NCI-H345 (cell line): Measurements from ENCODE around the gene TUBA3C.

Experiments used
- DNase-seq: peaks from one replicate; lab custom pipeline; 2025; lab: John Stamatoyannopoulos, UW

Gene TUBA3C

GRCh38 chr13:19161308-19161707 is 20.3 kb downstream of the TUBA3C start:
- DNase-seq, result no peak

DNA sequence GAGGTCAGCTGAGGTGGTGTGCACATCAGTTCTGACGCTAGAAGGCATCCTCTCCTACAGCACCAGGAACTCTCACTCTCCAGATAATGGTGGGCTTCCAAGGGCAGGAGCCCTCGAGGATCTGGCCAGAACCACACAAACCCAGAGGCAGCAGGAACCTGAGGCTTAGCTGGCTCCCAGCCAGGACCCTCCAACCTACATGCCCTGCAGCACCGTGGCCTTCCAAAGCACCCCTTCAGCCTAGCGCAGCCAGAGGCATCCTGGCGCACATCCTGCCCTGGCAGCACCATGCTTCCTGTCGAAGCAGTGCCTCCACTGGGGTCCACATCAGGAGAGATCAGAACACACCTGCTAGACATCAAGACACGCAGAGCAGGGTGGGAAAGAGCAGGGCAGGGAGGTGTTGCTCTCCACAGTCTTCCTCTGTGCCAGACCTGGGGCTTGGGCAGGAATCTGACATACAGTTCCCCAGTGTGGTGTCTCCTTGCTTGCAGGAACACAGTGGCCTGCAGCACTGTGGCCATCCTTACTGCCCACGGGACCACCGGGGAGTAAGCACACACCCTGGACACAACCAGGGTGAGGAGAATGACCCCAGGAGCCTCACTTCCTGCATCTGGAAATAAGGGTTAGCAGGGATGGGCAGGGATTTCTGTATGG is 21.7 kb downstream of the TUBA3C start:
- DNase-seq, result no peak

- no peak for DNase-seq
Measured at GRCh38 chr13:19159181-19159580, 22.4 kb downstream of the TUBA3C start.

DNA sequence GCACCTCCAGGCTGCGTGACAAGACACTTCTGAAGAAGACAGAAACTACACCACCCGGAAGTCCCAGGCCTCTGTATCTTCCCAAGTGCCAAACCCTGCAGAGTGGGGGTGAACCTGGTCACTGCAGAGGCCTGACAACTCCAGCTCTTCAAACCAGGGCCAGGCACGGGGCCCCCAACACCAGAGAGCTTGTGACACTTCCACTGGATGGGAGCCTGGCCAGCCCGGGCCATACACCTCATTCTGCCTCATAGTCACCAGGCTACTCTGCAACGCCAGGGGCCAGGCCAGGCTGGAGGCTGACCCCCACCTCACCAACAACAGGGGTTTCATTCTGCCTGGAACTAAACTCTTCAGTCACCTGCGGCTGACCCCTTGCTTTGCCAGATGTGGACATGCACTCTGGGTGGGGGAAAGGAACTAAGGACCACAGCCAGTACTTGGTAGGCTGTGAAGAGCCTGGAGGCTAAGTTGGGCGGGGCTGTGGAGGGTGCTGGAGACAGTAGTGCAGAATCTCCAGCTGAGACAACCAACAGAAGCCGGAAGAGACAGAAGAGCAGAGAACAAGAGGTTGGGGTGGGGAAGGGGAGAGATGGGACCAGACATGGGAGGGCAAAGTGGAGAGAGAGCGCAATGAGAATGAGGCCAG is 23.0 kb downstream of the TUBA3C start:
- DNase-seq, result no peak

DNA sequence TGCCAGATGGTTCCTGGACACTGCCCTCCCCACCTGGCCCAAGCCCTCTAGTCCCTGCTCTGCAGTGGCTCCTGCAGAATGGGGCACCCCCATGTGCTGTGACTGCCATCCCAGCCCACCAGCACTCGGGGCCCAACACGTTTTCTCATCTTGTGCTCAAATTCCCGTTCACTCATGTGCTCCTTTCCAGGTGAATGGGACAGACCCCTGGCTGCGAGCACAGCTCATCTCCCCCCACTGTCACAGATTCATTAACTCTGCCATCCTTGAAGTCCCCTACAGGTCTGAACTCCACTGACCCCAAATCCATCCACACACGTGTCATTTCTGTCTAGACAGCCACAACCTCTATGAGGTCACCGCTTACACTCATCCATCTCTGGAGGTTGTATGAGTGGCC is 23.6 kb downstream of the TUBA3C start:
- no peak for DNase-seq

- DNase-seq, result no peak
Measured at GRCh38 chr13:19157461-19157860, 24.2 kb downstream of the TUBA3C start.

GRCh38 chr13:19156013-19156825 is 25.4 kb downstream of the TUBA3C start:
- no peak for DNase-seq

DNA sequence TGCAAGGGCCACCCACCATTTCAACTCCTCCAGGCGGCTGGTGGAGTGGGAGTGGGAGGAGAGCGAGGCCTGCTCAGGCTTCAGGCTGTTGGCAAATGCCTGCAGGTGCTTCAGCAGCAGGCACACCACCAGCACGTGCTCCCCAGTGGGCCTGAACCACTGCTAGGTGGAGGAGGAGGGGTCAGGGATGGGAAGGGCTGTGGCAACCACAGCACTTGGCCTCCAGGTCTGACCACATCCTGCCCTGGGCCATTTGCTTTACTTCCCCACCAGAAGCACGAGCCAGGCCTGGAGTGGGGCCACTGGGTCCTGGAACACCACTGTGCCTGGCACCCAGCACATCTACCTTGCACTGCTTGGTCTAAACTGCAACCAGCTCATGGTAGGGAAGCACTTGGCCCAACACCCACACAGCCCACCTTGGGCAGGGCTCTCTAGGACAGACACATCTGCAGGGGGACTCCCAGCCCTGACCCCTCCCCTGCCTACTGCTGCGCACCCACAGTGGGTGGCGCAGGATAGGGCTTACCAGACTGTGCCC is 26.2 kb downstream of the TUBA3C start:
- DNase-seq, result no peak

- DNase-seq, result no peak
Measured at GRCh38 chr13:19154843-19155242, 26.8 kb downstream of the TUBA3C start.

GRCh38 chr13:19153782-19154450 is 27.7 kb downstream of the TUBA3C start:
- DNase-seq, result no peak

GRCh38 chr13:19152403-19152802 is 29.2 kb downstream of the TUBA3C start:
- DNase-seq, result no peak

DNA sequence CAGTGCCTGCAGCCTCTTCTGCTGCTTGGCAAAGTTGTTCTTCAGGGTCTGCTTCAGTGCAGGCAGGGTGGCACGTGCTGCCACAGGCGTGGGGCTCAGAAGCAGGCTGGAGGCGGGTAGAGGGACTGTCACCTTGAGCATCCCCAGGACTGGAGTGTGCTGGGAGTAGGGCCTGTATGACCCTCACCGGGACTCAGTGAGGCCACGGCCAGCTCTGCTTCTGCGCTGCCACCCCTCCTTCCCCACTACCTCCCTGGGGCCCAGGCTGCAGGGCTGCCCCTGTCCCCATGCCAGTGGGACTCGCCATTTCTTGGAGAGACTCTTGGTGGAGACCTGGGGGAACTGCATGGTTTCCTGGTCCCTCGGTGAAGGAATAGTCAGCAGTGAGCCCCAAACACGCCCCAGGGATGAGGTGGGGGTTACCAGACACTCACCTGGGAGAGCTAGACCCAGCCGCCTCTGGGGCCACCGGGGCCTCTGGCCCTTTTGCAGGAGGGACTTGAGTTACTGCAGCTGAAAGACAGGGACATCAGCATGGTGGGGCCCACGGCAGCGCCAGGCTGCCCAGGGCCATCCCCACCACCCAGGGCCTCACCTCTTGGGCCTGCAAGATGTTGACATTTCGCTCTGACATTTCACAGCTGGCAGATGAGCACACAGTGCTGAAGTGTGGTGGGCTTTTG is 29.9 kb downstream of the TUBA3C start:
- no peak for DNase-seq

GRCh38 chr13:19150712-19151228 is 30.9 kb downstream of the TUBA3C start:
- DNase-seq, result no peak

GRCh38 chr13:19150226-19150625 is 31.4 kb downstream of the TUBA3C start:
- no peak for DNase-seq

DNA sequence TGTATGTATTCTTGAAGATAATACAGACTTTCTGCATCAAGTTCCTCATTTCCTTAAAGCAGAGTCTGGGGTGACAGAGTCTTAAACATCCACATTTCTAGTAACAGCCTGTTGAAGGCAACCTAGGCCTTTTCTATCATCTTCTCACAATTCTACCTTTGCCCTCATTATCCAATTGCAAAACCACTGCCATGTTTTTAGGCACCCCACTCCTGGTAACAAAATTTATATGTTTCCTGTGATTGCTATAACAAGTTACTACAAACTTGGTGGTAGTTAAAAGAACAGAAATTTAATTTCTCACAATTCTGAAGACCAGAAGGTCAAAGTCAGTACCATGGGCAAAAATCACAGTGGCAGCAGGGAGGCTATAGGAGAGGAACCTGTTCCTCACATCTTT is 33.1 kb downstream of the TUBA3C start:
- DNase-seq, result no peak
